Hematopoietic multipotent progenitor cell treated with erythropoietin and hydrocortisone succinate and interleukin-3 and kit ligand, for 8 days (in vitro differentiated cells): ENCODE data around the gene GRIK2.

Source experiments
- DNase-seq: peaks from one replicate; pipeline ENCODE4 v3.0.0-alpha.2; 2015

Gene GRIK2

DNA sequence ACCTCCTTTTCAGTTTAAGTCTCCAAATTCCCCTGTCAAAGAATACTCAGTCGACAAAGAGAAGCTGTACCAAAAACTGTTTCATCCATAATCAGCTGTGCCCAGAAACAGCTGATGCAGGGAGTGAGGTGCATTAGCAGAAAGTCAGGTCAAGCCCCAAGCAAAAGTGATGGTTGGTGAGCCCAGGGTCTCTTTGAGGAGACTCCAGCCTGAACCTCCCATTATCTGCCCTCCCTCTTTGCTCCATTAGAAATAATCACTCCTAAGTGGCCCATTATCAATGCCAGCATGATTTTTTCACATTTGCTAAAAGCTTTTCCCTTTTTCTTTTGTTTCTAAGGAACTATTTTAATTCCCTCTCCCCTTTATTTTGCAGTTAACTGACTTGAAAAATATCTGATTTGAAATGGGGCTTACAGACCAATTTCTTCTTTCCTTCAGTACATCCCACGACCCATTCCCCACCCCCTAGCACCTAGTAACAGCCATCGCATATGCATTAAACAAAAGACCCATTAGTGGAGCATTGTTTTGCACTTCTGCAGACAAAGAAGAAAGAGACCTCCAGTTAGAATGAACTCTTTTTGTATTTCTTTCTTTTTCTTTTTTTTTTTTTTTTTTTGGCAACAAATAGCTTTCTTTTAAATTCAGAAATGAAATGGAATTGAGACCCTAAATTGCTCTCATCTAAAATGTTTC lies 257.0 kb downstream of the GRIK2 start:
- no peak for DNase-seq

DNA sequence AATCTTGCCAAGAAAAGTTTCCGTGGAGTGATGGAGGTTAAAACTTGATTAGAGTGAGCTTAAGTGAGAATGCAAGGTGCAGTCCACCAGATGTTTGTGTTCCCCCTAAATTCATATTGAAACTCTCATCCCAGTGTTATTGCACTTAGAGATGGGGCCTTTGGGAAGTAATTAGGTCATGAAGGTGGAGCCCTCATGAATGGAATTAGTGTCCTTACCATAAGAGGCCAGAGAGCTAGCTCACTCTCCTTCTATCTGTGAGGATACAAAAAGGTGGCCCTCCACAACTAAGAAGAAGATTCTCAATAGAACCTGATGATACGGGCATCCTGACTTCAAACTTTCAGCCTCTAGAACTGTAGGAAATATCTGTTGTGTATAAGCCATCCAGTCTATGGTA lies 258.6 kb downstream of the GRIK2 start:
- DNase-seq = no peak

DNA sequence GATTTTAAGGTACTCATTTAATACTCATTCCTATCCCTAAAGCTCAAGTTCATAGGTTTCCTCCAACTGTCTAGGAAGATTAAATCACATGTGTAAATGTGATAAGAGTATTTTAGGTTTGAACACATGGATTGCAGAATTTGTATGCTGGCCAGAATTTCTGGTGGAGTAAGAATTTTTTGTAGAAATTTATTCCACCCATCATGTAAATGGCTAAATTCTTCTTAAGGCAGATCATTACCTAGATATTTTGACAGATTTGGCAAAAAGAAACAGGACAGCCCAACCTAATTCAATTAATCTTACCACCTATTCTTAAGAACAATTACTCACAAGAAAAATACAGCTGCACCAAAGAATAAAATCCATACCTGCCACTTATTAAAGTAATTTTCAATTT lies 261.6 kb downstream of the GRIK2 start:
- DNase-seq = no peak

DNA sequence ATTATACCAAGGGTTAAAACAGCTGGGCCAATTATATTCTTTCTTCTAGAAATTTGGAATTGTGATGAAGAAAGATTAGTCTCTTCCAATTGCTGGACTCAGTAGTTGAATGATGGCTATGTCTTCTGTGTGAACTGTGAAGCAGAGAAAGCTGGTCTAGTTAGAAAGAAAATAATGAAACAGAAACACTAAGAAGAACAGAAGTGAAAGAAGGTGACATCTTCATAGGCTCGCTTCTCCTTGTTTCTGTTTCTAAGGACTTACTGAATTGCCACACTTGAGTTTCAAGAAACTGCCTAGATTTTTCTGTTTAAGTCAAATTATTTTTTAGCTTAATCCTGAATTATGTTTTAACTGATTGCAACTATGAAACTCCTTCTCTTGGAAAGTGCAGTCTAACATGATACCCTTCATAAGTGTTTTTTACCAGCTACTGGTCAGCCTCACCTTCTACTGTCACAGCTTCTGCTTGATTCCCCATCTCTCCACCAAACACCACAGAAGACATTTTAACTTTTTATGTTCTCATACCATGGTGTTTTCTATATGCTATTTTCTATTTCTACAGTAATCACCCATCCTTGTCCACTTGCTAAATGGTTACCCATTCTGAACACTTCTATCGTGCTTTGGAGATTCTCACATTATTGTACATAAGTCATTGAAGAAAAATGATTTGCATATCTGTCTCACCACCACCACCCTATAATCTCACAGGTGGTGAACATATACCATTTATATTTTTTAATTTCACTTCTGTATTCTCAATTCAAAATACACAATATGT lies 268.8 kb downstream of the GRIK2 start:
- DNase-seq = no peak

GRCh38 chr6:101663100-101663499 lies 269.6 kb downstream of the GRIK2 start:
- DNase-seq = no peak

GRCh38 chr6:101666256-101666655 lies 272.7 kb downstream of the GRIK2 start:
- DNase-seq = no peak

- DNase-seq = no peak
Measured at GRCh38 chr6:101668496-101669030, 275.1 kb downstream of the GRIK2 start.

- DNase-seq = no peak
Measured at GRCh38 chr6:101676187-101676586, 282.7 kb downstream of the GRIK2 start.

DNA sequence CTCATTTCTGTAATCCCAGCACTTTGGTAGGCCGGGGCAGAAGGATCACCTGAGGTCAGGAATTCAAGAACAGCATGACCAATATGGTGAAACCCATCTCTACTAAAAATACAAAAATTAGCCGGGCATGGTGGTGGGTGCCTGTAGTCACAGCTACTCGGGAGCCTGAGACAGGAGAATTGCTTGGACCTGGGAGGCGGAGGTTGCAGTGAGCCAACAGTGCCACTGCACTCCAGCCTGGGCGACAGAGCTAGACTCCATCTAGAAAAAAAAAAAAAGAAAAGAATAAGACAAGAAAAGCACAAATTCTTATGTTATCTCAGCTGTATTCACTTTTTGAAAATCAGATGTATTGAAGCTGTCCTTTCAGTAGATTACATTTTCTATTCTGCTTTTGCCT lies 289.4 kb downstream of the GRIK2 start:
- no peak for DNase-seq

GRCh38 chr6:101683884-101684283 lies 290.4 kb downstream of the GRIK2 start:
- DNase-seq = no peak

GRCh38 chr6:101686653-101687052 lies 293.1 kb downstream of the GRIK2 start:
- DNase-seq = no peak

DNA sequence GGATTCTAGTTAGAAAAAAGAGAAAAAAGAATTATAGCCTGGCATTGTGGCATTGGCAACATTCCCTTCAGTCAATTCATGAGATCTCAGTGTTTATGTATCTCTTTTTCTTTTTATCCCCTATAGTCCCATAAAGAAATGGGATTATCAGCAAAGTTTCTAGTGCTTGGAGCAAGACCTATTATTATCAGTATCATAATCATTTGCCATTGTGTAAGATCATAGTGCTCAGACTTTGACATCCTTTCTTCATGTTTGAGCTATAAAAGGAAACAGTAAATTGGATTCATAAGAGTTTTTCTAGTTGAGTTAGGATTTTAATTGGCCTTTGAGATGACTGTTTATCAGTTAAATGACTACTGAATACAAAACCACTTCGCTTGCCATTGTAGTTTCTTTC lies 295.6 kb downstream of the GRIK2 start:
- no peak for DNase-seq

- DNase-seq = no peak
Measured at GRCh38 chr6:101689695-101690094, 296.2 kb downstream of the GRIK2 start.

GRCh38 chr6:101700655-101701054 lies 307.1 kb downstream of the GRIK2 start:
- DNase-seq = no peak

DNA sequence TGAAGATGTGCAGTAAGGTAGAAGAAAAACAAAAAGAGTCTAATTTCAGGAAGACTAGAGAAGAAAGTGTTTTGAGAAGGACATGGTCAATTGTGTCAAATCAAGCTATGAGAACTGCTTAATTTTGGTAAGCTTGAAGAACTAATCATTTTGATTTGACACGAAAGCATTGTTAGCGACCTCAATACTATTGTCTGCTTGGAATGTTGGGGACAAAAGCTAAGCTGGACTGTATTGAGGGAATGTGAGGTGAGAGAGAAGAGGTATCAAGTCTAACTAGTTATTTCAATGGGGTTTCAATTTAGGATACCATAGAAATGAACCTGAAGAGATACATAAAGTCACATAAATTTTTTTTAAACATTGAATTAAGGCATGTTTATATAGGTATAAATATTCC lies 309.8 kb downstream of the GRIK2 start:
- no peak for DNase-seq

- no peak for DNase-seq
Measured at GRCh38 chr6:101705866-101706265, 312.4 kb downstream of the GRIK2 start.

- DNase-seq = no peak
Measured at GRCh38 chr6:101706576-101706975, 313.1 kb downstream of the GRIK2 start.

- peak; percentile 4 for DNase-seq
Measured at GRCh38 chr6:101711518-101711917, 318.0 kb downstream of the GRIK2 start.

DNA sequence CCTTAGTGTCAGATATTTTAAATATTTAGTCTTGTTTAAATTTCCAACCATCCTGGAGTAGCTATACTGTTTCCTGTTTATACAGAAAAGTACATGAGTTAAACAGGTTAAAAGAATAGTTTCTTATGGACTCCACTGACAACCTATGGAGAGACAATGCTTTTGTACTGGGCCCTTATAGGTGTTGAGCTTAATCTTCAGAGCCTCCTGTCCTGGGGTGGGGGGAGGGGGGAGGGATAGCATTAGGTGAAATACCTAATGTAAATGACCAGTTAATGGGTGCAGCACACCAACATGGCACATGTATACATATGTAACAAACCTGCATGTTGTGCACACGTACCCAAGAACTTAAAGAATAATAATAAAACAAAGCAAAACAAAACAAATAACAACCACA lies 322.9 kb downstream of the GRIK2 start:
- DNase-seq = no peak

- DNase-seq = no peak
Measured at GRCh38 chr6:101716810-101717209, 323.3 kb downstream of the GRIK2 start.

DNA sequence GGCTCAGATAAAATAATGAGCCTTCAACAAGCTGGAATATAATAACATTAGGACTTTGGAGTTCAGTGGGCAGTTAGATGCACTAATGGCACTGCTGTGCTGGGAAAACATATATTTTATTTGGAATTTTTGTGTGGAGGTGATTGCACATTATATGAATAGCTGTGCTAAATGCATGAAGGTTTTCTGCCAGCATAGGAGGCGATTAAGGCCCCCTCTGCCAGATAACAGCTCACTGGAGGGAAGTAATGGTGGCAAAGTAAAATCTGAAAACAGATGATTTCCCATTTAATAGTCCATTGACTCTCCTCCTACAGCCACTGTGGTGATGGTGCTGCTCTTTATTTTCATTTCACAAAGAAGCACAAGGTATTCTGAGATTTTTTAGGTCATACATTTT lies 326.0 kb downstream of the GRIK2 start:
- no peak for DNase-seq

- DNase-seq = no peak
Measured at GRCh38 chr6:101722471-101722870, 329.0 kb downstream of the GRIK2 start.

GRCh38 chr6:101722991-101723579 lies 329.6 kb downstream of the GRIK2 start:
- DNase-seq = no peak

- DNase-seq = no peak
Measured at GRCh38 chr6:101728388-101728787, 334.9 kb downstream of the GRIK2 start.
